Measurements from ENCODE around the gene PDC. TPM values are rescaled to one million over a fixed set of nuclear protein-coding genes. Genes with fewer than 3 reads are reported as not detected.
A peak's percentile ranks its signal among the peaks of the same experiment; 100 is the strongest.
"Not testable (repeated sequence)": the region's sequence is repeated elsewhere in the genome, so short reads cannot be mapped to it uniquely, and the experiment has no call there.

Gene PDC
- total RNA-seq, 2 donors from 2014 or later: not detected

GRCh38 chr1:186404454-186405051 lies 56.4 kb downstream of the PDC start:
- intact Hi-C loops (cut with DNase I): loop anchor here (10.0 kb wide), 1 partner anchor 580 kb away; no protein-coding TSS in a partner anchor
- no peak for DNase-seq (ENCODE audit: low spot score)

GRCh38 chr1:186403632-186404031 lies 57.3 kb downstream of the PDC start:
- H3K4me1 ChIP-seq (replicated peaks): no peaks in the 10 kb centered on the region
- TF ChIP-seq POLR2AphosphoS5 (IDR thresholded peaks at IDR 0.05) (no peak), CTCF (IDR thresholded peaks at IDR 0.05) (no peak), POLR2A (IDR thresholded peaks at IDR 0.05) (no peak)
- no peak overlapping the region for H3K4me3 ChIP-seq
- no peaks in the 10 kb centered on the region for H3K27me3 ChIP-seq (replicated peaks; ENCODE audit: insufficient read depth)
- no peak overlapping the region for H3K27ac ChIP-seq
- no peak for DNase-seq (ENCODE audit: low spot score)
- intact Hi-C loops (cut with DNase I): loop anchor here (10.0 kb wide), 1 partner anchor 581 kb away; no protein-coding TSS in a partner anchor
- H3K36me3 ChIP-seq: no peaks in the 10 kb centered on the region
- H3K9me3 ChIP-seq: no peaks in the 10 kb centered on the region

More at GRCh38 chr1:186404454-186405051, 56.4 kb downstream of the PDC start:
- Histone ChIP-seq H3K4me3 (no peak overlapping the region), H3K27ac (no peak overlapping the region), H3K36me3 (no peaks in the 10 kb centered on the region), H3K4me1 (replicated peaks) (no peaks in the 10 kb centered on the region), H3K27me3 (replicated peaks; ENCODE audit: insufficient read depth) (no peaks in the 10 kb centered on the region), H3K9me3 (no peaks in the 10 kb centered on the region)
- 41% methylated on average over 5 of the region's 5 CpGs for WGBS
- TF ChIP-seq POLR2A (IDR thresholded peaks at IDR 0.05): no peak
- peak; percentile 33 to 79 (median 70) for TF ChIP-seq CTCF (IDR thresholded peaks at IDR 0.05)

GRCh38 chr1:186401446-186401845 lies 59.5 kb downstream of the PDC start:
- not testable (repeated sequence) for H3K27ac ChIP-seq; H3K4me1 ChIP-seq (replicated peaks); H3K4me3 ChIP-seq; H3K27me3 ChIP-seq (replicated peaks; ENCODE audit: insufficient read depth); H3K9me3 ChIP-seq; H3K36me3 ChIP-seq; DNase-seq (ENCODE audit: low spot score)
- intact Hi-C loops (cut with DNase I): loop anchor here (10.0 kb wide), 1 partner anchor 583 kb away; no protein-coding TSS in a partner anchor
- 95% methylated on average over 2 of the region's 2 CpGs for WGBS

Other genes with a start within 250 kb of the PDC start
- under 1 TPM in 1 of 2 donors, not detected in 1; 0.17 TPM for gene PRG4, start 164.8 kb downstream of the PDC start, total RNA-seq
- gene TPR, start 85.9 kb downstream of the PDC start, total RNA-seq: 100 to 1,000 TPM in 1 of 2 donors, 10 to 100 TPM in 1; 46.7 to 110 TPM
- gene ODR4, start 85.3 kb downstream of the PDC start, total RNA-seq: 10 to 100 TPM; 30.1 to 31.6 TPM
- gene PTGS2, start 219.3 kb upstream of the PDC start, total RNA-seq: 10 to 100 TPM; 11.2 to 14.3 TPM

Data from prostate gland (tissue), 2 donors.